K562 (cell line): Measurements from ENCODE around the gene NHLRC2. TPM values are rescaled to one million over a fixed set of nuclear protein-coding genes. Genes with fewer than 3 reads are reported as not detected.

ENCODE experiments used
- ARID1B ChIP-seq: fragments of 450-650 bp; IDR thresholded peaks from 2 replicates; pipeline ENCODE4 v1.6.1; 2016; ENCODE audit warnings: antibody characterized with exemption, mild to moderate bottlenecking, inconsistent platforms
- EGR1 ChIP-seq: fragments of 450-650 bp; conservative IDR thresholded peaks from 2 replicates; pipeline ENCODE4 v1.6.1; 2017; ENCODE audit warnings: mild to moderate bottlenecking
- GATA2 ChIP-seq: sonication (generic); formaldehyde crosslinking; IDR thresholded peaks from 2 replicates; pipeline ENCODE4 v1.4.0; 2020; ENCODE audit warnings: mild to moderate bottlenecking, missing genetic modification reagents
- ILF3 ChIP-seq: fragments of 450-650 bp; IDR thresholded peaks from 2 replicates; pipeline ENCODE4 v1.6.1; 2018; ENCODE audit warnings: antibody characterized with exemption, mild to moderate bottlenecking, moderate library complexity, borderline replicate concordance
- JUND ChIP-seq, 2 experiments: IDR thresholded peaks; 2 replicates in 1 of 2; 3 replicates in 1 of 2; pipeline ENCODE4 v1.6.1; 2011; ENCODE audit warnings: borderline replicate concordance in 2 of 2, low read depth in 2 of 2, low read length in 2 of 2, improper control_type of control experiment in 1 of 2, missing biosample characterization in 1 of 2, missing genetic modification characterization in 1 of 2, missing genetic modification reagents in 1 of 2
- KDM1A ChIP-seq, 2 experiments: fragments of 450-650 bp; IDR thresholded peaks; 2 replicates each; pipeline ENCODE4 v1.6.1; 2016; ENCODE audit warnings: mild to moderate bottlenecking in 2 of 2
- NR2C2 ChIP-seq, 2 experiments: fragments of 200-800 bp in 1 of 2; sonication (Bioruptor generic) in 1 of 2; sonication (generic) in 1 of 2; formaldehyde crosslinking in 1 of 2; IDR thresholded peaks; 2 replicates each; pipeline versions ENCODE4 v1.6.1 to v1.8.0; 2016 to 2022; ENCODE audit warnings: mild to moderate bottlenecking in 1 of 2, missing compliant biosample characterization in 1 of 2, missing genetic modification characterization in 1 of 2, missing genetic modification reagents in 1 of 2
- POLR3A ChIP-seq: IDR thresholded peaks from 2 replicates; pipeline ENCODE4 v1.6.1; 2011; ENCODE audit warnings: borderline replicate concordance, mild to moderate bottlenecking, moderate library complexity; ENCODE audit not compliant: insufficient read length, insufficient read depth; ENCODE audit errors: extremely low read depth
- PPARD ChIP-seq: fragments of 250-450 bp; sonication (Bioruptor Pico); IDR thresholded peaks from 2 replicates; pipeline ENCODE4 v1.8.0; 2022; ENCODE audit warnings: inconsistent platforms, mild to moderate bottlenecking, moderate library complexity
- SMARCE1 ChIP-seq: fragments of 450-650 bp; IDR thresholded peaks from 2 replicates; pipeline ENCODE4 v1.7.1; 2016; ENCODE audit warnings: mild to moderate bottlenecking
- SRSF3 ChIP-seq: fragments of 200-400 bp; formaldehyde crosslinking; IDR thresholded peaks from 2 replicates; pipeline ENCODE4 v1.6.1; 2016; ENCODE audit warnings: mild to moderate bottlenecking, low read length, moderate library complexity; ENCODE audit not compliant: insufficient read depth
- TAF9B ChIP-seq: fragments of 450-650 bp; IDR thresholded peaks from 2 replicates; pipeline ENCODE4 v1.6.1; 2018; ENCODE audit warnings: mild to moderate bottlenecking; ENCODE audit not compliant: partially characterized antibody
- TAL1 ChIP-seq: fragments of 450-650 bp; IDR thresholded peaks from 2 replicates; pipeline ENCODE4 v1.6.1; 2016; ENCODE audit warnings: mild to moderate bottlenecking
- polyA plus RNA-seq, 8 experiments: library from polyadenylated mRNA; depleted of rRNA in 4 of 8; stranded (reverse) in 5 of 8; unstranded in 3 of 8; fragments of >200 nt; fragmentation: Nextera tagmentation in 2 of 8; fragmentation: Illumina TruSeq in 1 of 8; extraction: Ambion mirVana in 2 of 8; extraction: Trizol in 1 of 8; gene quantifications; 2 replicates each; pipeline versions ENCODE4 v1.2.1 to v1.2.3, GENCODE V29; 2011 to 2014; ENCODE audit warnings: inconsistent platforms in 1 of 8, missing spikeins in 1 of 8
- total RNA-seq, 7 experiments: library from RNA; depleted of rRNA in 6 of 7; stranded (reverse); fragments of >200 nt in 6 of 7; fragmentation: Illumina TruSeq in 2 of 7; extraction: Trizol in 2 of 7; gene quantifications; 2 replicates each; pipeline versions ENCODE4 v1.2.1 to v1.2.3, GENCODE V29; 2011 to 2021; ENCODE audit warnings: low replicate concordance in 1 of 7
- TF ChIP-seq, protein P1 (sequence below): fragments of 450-650 bp; IDR thresholded peaks from 2 replicates; pipeline ENCODE4 v1.6.1; 2016
- TF ChIP-seq, protein P2 (sequence below), 2 experiments: fragments of 450-650 bp in 1 of 2; IDR thresholded peaks; 2 replicates each; pipeline ENCODE4 v1.6.1; 2011 to 2017; ENCODE audit warnings: low read depth in 2 of 2, antibody characterized with exemption in 1 of 2, borderline replicate concordance in 1 of 2, low read length in 1 of 2, mild to moderate bottlenecking in 1 of 2, mixed read lengths in 1 of 2; ENCODE audit not compliant: control insufficient read depth in 1 of 2
- TF ChIP-seq, protein P3 (sequence below): sonication (generic); formaldehyde crosslinking; IDR thresholded peaks from 2 replicates; pipeline ENCODE4 v1.8.0; 2022; ENCODE audit warnings: mild to moderate bottlenecking, missing genetic modification reagents, borderline replicate concordance
- TF ChIP-seq, protein P4 (sequence below), 2 experiments: IDR thresholded peaks in 1 of 2; conservative IDR thresholded peaks in 1 of 2; 2 replicates each; pipeline ENCODE4 v1.6.1; 2016; ENCODE audit warnings: low read depth in 2 of 2, mild to moderate bottlenecking in 1 of 2, missing compliant biosample characterization in 1 of 2, missing genetic modification characterization in 1 of 2, moderate library complexity in 1 of 2

The NHLRC2 gene
- total and polyA plus RNA-seq, 9 of the 15 experiments (the other 6 are each of a cell fraction or from before 2014, with no cell fraction given) = 1.5 to 22.4 (median 10.3) TPM

DNA sequence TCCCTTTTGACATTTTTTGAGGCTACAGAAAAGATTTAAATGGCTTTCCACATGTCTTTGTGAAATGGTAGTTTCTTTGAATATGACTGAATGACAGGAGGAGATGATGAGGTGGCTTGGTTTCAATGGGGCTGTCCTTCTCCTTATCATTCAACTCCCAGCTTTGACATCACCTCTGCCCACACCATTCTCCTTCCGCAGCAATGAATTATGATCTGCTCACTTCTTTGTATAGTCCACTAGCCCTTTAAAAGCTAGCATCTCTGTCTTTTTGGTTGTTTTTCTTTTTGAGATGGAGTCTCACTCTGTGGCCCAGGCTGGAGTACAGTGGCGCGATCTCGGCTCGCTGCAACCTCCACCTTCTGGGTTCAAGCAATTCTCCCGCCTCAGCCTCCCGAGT, 32.3 kb upstream of the NHLRC2 start (continued):
- TF ChIP-seq KDM1A (IDR thresholded peaks at IDR 0.05) (peak in 1 of 2 experiments; percentile 18; a peak in 1 of 4 replicates), PPARD (CRISPR knock-in tag) (no peak), TAL1 (peak; percentile 52), POLR3A (no peak), SRSF3 (no peak), ILF3 (no peak), SMARCE1 (0 out of 2 replicates have a peak, but pooled peaks have one; percentile 23), EGR1 (peak; percentile 54), NR2C2 (CRISPR knock-in tag; IDR thresholded peaks at IDR 0.05) (no peak), NR2C2 (tag; IDR thresholded peaks at IDR 0.05) (no peak), GATA2 (0 out of 2 replicates have a peak, but pooled peaks have one; percentile 21), JUND (IDR thresholded peaks at IDR 0.05; ENCODE audit: borderline replicate concordance, low read depth, low read length) (peak; percentile 46; the same call in 1 of the 2 replicates), JUND (tag; IDR thresholded peaks at IDR 0.05; ENCODE audit: borderline replicate concordance, low read depth, low read length) (0 out of 3 replicates have a peak, but pooled peaks have one; percentile 20), ARID1B (peak; percentile 82), TAF9B (peak; percentile 18)
- TF ChIP-seq, protein P1, sequence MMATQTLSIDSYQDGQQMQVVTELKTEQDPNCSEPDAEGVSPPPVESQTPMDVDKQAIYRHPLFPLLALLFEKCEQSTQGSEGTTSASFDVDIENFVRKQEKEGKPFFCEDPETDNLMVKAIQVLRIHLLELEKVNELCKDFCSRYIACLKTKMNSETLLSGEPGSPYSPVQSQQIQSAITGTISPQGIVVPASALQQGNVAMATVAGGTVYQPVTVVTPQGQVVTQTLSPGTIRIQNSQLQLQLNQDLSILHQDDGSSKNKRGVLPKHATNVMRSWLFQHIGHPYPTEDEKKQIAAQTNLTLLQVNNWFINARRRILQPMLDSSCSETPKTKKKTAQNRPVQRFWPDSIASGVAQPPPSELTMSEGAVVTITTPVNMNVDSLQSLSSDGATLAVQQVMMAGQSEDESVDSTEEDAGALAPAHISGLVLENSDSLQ = peak; percentile 90
- TF ChIP-seq, protein P2, sequence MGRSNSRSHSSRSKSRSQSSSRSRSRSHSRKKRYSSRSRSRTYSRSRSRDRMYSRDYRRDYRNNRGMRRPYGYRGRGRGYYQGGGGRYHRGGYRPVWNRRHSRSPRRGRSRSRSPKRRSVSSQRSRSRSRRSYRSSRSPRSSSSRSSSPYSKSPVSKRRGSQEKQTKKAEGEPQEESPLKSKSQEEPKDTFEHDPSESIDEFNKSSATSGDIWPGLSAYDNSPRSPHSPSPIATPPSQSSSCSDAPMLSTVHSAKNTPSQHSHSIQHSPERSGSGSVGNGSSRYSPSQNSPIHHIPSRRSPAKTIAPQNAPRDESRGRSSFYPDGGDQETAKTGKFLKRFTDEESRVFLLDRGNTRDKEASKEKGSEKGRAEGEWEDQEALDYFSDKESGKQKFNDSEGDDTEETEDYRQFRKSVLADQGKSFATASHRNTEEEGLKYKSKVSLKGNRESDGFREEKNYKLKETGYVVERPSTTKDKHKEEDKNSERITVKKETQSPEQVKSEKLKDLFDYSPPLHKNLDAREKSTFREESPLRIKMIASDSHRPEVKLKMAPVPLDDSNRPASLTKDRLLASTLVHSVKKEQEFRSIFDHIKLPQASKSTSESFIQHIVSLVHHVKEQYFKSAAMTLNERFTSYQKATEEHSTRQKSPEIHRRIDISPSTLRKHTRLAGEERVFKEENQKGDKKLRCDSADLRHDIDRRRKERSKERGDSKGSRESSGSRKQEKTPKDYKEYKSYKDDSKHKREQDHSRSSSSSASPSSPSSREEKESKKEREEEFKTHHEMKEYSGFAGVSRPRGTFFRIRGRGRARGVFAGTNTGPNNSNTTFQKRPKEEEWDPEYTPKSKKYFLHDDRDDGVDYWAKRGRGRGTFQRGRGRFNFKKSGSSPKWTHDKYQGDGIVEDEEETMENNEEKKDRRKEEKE (IDR thresholded peaks at IDR 0.05; ENCODE audit: borderline replicate concordance in 1 of 2, control insufficient read depth in 1 of 2, low read depth in 2 of 2, low read length in 1 of 2) = no peak
- TF ChIP-seq, protein P3, sequence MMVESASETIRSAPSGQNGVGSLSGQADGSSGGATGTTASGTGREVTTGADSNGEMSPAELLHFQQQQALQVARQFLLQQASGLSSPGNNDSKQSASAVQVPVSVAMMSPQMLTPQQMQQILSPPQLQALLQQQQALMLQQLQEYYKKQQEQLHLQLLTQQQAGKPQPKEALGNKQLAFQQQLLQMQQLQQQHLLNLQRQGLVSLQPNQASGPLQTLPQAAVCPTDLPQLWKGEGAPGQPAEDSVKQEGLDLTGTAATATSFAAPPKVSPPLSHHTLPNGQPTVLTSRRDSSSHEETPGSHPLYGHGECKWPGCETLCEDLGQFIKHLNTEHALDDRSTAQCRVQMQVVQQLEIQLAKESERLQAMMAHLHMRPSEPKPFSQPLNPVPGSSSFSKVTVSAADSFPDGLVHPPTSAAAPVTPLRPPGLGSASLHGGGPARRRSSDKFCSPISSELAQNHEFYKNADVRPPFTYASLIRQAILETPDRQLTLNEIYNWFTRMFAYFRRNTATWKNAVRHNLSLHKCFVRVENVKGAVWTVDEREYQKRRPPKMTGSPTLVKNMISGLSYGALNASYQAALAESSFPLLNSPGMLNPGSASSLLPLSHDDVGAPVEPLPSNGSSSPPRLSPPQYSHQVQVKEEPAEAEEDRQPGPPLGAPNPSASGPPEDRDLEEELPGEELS (CRISPR knock-in tag) = no peak
- TF ChIP-seq, protein P4, sequence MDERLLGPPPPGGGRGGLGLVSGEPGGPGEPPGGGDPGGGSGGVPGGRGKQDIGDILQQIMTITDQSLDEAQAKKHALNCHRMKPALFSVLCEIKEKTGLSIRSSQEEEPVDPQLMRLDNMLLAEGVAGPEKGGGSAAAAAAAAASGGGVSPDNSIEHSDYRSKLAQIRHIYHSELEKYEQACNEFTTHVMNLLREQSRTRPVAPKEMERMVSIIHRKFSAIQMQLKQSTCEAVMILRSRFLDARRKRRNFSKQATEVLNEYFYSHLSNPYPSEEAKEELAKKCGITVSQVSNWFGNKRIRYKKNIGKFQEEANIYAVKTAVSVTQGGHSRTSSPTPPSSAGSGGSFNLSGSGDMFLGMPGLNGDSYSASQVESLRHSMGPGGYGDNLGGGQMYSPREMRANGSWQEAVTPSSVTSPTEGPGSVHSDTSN (CRISPR knock-in tag; IDR thresholded peaks at IDR 0.05; ENCODE audit: low read depth) = no peak
- TF ChIP-seq, protein P4 (tag; conservative IDR thresholded peaks at IDR 0.05; ENCODE audit: low read depth) = peak; percentile 74
